ENCODE results near the gene CFDP1.

DNA sequence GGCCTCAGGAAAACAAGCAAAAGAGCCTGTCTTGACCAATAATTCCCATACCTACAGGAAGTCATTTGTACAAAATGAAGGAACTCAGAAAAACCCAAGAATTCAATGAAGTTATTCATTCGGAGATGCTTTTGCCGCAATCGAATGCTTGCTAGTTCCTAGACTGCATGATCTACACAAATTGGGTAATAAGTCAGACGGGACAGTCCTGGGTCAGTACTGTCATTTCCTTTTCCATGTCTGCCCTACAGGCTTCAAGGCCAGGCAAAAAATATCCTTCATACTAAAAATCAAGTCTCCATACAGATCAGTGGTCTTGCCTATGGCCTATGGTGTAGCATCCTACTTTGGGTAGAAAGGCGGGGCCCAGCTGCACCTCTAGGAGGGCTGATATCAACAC is 71.4 kb downstream of the CFDP1 start:
- TF ChIP-seq, protein P1, sequence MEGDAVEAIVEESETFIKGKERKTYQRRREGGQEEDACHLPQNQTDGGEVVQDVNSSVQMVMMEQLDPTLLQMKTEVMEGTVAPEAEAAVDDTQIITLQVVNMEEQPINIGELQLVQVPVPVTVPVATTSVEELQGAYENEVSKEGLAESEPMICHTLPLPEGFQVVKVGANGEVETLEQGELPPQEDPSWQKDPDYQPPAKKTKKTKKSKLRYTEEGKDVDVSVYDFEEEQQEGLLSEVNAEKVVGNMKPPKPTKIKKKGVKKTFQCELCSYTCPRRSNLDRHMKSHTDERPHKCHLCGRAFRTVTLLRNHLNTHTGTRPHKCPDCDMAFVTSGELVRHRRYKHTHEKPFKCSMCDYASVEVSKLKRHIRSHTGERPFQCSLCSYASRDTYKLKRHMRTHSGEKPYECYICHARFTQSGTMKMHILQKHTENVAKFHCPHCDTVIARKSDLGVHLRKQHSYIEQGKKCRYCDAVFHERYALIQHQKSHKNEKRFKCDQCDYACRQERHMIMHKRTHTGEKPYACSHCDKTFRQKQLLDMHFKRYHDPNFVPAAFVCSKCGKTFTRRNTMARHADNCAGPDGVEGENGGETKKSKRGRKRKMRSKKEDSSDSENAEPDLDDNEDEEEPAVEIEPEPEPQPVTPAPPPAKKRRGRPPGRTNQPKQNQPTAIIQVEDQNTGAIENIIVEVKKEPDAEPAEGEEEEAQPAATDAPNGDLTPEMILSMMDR (conservative IDR thresholded peaks at IDR 0.05), result no peak
- no peak for TF ChIP-seq EZH2 (IDR thresholded peaks at IDR 0.05; ENCODE audit: low read depth)

Data from PC-9 (cell line).